Measurements from ENCODE around the gene ZNF526.

The ZNF526 gene

GRCh38 chr19:42219812-42220750 is at the start of gene ZNF526:
Gene ZNF526 (plus strand): TSS chr19:42220312. CDS start chr19:42224404, 4,092 bp downstream.
- peak; percentile 99 for DNase-seq (ENCODE audit: low spot score)

GRCh38 chr19:42170715-42171114 is 49.4 kb upstream of the ZNF526 start:
- DNase-seq (ENCODE audit: low spot score): no peak

DNA sequence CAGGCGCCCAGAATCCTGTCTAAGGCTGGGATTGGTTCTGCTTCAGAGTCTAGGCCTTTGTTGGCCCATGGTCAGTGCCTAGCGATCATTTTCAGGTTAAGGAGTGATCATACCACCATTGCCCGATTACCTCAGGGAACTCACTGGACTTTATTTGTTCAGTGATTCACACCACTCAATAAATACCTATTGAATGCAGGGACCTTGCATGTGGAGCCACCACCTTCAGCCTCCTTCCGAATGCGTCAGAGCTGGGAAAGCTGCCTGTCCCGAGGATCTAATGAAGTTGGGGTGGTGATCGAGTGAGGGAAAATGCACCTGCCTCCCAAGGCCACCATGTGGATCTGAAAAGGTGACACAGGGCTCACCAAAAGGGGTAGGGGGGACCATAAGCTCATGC is 47.9 kb upstream of the ZNF526 start:
- no peak for DNase-seq (ENCODE audit: low spot score)

DNA sequence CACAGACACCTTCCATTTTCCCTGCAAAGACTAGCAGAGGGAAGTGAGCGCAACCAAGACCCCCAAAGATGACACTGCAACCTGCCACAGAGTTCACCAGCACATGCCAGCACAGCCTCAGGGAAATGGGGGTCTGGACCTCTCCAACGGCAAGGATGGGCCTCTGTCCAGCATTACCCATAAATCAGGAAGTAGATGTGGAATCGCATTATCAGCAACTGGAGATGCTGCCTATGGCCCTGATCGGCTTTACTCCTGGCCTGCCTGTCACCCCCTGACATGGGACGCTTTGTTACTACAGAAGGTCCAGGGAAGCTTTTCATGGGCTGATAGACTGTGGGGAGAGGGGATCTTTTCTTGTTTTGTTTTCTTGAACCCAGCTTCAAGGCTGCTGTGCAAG is 46.4 kb upstream of the ZNF526 start:
- DNase-seq (ENCODE audit: low spot score): no peak

GRCh38 chr19:42174188-42174587 is 45.9 kb upstream of the ZNF526 start:
- no peak for DNase-seq (ENCODE audit: low spot score)

DNA sequence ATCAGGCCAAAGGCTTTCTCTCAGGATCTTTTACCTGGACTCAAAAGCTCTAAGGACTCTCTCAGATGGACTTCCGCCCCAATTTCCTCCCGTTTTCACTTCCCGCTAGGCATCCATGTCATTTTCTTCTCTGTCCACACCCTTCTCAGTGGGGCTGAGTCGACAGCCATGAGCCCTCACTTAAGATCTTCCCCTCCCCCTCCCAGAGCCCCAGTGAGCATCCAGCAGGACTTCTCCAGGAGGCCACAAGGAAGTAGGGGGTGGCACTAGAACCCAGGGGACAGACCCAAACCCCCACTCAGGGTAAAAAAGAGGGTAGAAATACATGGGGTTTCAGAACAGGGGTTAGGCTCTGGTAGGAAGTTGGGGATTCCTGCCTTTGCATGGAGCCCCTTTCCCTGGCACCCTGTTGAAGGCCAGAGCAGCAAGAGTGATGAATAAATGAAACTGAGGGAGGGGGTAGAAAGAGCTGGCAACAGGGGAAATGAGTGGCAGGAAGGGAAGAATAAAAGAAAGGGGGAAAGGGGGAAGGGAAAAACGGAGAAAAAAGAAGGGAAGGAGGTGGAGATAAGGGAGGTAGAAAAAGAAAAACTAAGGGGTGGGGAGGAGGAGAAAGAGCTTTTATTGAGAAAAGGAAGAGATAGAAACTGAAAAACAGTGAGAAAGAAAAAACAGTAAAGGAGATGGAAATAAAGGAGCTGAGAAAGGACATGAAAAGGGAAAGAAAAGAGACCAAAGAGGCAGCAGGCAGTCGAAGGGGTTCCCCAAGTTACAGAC is 45.0 kb upstream of the ZNF526 start:
- DNase-seq (ENCODE audit: low spot score): no peak

DNA sequence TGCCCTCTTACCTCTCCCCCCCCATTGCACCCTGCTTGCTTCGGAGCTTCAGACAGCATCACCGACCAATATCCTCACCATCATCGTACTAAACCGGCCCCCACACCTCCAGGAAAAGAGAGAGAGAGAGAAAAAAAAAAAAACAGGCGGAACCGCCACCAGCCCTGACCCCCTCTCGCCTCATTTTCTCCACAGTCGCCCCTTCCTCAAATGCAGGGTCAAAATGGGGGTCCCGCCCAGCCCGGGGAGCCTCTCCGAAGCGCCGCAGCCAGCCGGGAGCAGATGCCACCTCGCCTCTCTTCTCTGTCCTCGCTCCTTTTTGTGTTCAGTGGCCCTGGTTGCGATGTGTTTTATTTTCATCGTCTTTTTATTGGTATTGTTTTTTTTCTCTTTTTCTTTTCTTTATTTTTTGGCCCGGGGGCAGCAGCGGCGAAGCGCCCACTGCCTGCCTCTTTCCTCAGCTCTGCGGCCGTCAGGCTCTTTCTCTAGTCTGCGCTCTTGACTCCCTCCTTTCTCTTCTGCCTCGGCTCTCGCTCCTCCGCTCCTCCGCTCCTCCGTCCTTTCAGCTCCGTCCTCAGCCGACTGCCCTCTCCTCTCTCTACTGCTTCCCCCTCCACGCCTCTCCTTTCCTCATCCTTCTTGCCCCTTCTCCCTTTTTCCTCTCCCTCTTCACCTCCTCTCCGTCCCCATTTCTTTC is 44.0 kb upstream of the ZNF526 start:
- DNase-seq (ENCODE audit: low spot score): no peak

DNA sequence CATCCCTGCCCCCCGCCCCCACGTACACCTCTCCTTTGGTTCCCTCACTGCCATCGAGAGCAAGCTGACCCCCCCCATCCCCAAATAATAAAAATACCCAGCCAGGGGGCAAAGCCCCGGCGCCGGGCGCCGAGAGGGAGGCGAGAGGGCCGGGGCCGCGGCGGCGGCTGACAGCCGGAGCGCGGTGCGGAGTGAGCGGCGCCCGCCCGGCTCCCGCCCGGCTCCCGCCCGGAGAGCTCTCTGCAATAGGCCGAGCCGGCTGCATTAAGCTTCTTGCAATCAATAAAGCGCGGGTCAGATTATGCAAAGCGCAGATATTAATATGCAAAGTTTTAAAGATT is 43.5 kb upstream of the ZNF526 start:
- peak; percentile 91 for DNase-seq (ENCODE audit: low spot score)

- peak; percentile 91 for DNase-seq (ENCODE audit: low spot score)
Measured at GRCh38 chr19:42176990-42177685, 43.0 kb upstream of the ZNF526 start.

- DNase-seq (ENCODE audit: low spot score): no peak
Measured at GRCh38 chr19:42177686-42178019, 42.5 kb upstream of the ZNF526 start.

GRCh38 chr19:42178791-42179674 is 41.1 kb upstream of the ZNF526 start:
- DNase-seq (ENCODE audit: low spot score): peak; percentile 76

- DNase-seq (ENCODE audit: low spot score): peak; percentile 85
Measured at GRCh38 chr19:42184401-42184861, 35.7 kb upstream of the ZNF526 start.

- no peak for DNase-seq (ENCODE audit: low spot score)
Measured at GRCh38 chr19:42185277-42185676, 34.8 kb upstream of the ZNF526 start.

GRCh38 chr19:42188665-42189064 is 31.4 kb upstream of the ZNF526 start:
- no peak for DNase-seq (ENCODE audit: low spot score)

- no peak for DNase-seq (ENCODE audit: low spot score)
Measured at GRCh38 chr19:42189133-42189532, 31.0 kb upstream of the ZNF526 start.

- DNase-seq (ENCODE audit: low spot score): no peak
Measured at GRCh38 chr19:42191330-42191729, 28.8 kb upstream of the ZNF526 start.

DNA sequence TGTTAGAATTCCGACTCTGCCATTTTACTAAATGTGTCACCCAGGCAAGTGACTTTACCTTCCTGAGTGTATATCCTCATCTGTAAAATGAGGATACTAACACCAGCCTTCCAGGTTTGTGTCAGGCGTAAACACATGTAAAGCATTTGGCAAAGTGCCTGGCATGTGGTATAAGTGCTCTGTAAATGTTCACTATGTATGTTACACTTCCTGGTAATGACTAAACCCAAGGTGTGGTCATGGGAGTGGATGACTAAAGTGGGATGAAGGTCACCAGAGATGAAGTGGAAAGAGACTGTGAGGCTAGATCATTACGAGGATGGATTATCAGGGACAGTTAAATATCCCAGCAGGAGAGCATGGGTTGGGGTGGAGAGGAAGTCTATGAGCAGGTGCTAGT is 28.3 kb upstream of the ZNF526 start:
- no peak for DNase-seq (ENCODE audit: low spot score)

DNA sequence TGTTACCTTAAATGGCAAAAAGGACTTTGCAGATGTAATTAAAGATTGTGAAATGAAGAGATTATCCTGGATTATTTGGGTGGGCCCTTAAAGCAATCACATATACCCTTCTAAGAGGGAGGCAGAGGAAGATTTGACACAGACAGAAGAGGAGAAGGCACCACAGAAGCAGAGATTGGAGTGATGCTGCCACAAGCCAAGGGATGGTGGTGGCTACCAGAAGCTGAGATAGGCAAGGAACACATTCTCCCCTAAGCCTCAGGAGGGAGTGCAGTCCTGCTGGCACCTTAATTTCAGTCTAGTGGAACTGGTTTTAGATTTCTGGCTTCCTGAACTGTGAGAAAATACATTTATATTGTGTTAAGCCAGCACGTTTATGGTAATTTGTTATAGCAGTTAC is 26.8 kb upstream of the ZNF526 start:
- no peak for DNase-seq (ENCODE audit: low spot score)

- DNase-seq (ENCODE audit: low spot score): no peak
Measured at GRCh38 chr19:42193706-42194105, 26.4 kb upstream of the ZNF526 start.

DNA sequence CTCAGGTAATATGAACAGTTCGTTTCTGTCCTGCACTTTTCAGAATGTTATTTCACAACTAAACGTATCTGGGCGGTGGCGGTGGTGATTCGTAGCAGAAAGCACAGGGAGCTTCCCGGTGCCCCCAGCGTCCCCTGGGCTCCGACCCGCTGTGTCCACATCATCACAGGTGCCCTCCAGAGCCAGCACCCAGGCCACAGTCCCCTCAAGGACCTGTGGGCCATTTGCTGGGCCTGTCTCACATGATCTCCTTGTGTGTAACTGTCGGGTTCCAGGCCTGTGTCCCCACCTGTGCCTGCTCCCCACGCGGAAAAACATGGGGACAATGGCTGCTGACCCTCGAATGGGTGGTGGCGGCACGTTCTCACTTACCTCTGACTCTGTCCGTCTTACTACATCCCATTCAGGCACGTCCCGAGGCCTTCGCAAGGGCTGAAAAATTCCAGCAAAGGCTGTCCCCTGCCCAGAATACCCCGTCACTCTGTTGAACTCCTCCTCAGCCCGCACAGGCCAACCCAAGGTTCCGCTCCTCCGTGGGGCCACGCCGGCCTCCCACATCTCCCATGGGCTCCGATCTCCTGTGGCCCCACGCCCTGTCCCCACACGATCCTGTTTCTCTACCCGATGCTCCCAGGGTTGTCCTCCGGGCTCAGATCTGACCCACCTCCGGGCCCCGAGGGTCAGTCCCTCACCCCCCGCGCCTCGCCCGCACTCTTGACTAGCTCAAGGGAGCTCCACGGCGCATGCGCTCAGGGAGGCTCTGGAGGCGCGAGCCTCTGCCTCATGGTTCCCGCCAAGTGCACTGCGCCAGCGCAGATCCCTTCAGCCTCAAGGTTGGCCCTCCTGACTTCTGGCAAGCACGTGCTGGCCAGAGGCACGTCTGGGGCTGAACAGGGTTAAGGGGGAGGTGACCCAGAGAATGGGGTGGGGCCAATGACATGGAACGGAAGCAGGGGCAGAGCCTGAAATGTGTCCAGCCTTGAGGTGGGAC is 23.8 kb upstream of the ZNF526 start:
- no peak for DNase-seq (ENCODE audit: low spot score)

Data from D341Med (cell line).